GM18517 (cell line): ENCODE data around the gene KCNQ5.

Experiments used
- ATAC-seq: cut with Tn5 transposase; IDR thresholded peaks from one replicate; pipeline ENCODE4 v1.9.1; 2021; ENCODE audit warnings: mild to moderate bottlenecking, moderate library complexity; ENCODE audit not compliant: unreplicated experiment

Gene KCNQ5

GRCh38 chr6:72675396-72675795, 53.5 kb downstream of the KCNQ5 start:
- ATAC-seq: no peak

- ATAC-seq: no peak
Observed at GRCh38 chr6:72676995-72677394, 55.1 kb downstream of the KCNQ5 start.

- ATAC-seq: no peak
Observed at GRCh38 chr6:72677740-72678139, 55.9 kb downstream of the KCNQ5 start.

GRCh38 chr6:72683797-72684196, 61.9 kb downstream of the KCNQ5 start:
- ATAC-seq: peak; percentile 92

GRCh38 chr6:72689107-72689954, 67.5 kb downstream of the KCNQ5 start:
- ATAC-seq: peak; percentile 80

GRCh38 chr6:72691249-72691648, 69.4 kb downstream of the KCNQ5 start:
- no peak for ATAC-seq

- no peak for ATAC-seq
Observed at GRCh38 chr6:72696055-72696454, 74.2 kb downstream of the KCNQ5 start.

GRCh38 chr6:72699159-72699558, 77.3 kb downstream of the KCNQ5 start:
- no peak for ATAC-seq

GRCh38 chr6:72702421-72702820, 80.6 kb downstream of the KCNQ5 start:
- no peak for ATAC-seq

- no peak for ATAC-seq
Observed at GRCh38 chr6:72703093-72703492, 81.2 kb downstream of the KCNQ5 start.

GRCh38 chr6:72704979-72705378, 83.1 kb downstream of the KCNQ5 start:
- ATAC-seq: no peak

- ATAC-seq: no peak
Observed at GRCh38 chr6:72709431-72709830, 87.6 kb downstream of the KCNQ5 start.

- no peak for ATAC-seq
Observed at GRCh38 chr6:72711731-72712130, 89.9 kb downstream of the KCNQ5 start.

- ATAC-seq: no peak
Observed at GRCh38 chr6:72712910-72713309, 91.0 kb downstream of the KCNQ5 start.

GRCh38 chr6:72715119-72715518, 93.3 kb downstream of the KCNQ5 start:
- no peak for ATAC-seq

GRCh38 chr6:72716916-72717315, 95.1 kb downstream of the KCNQ5 start:
- ATAC-seq: no peak

- ATAC-seq: no peak
Observed at GRCh38 chr6:72720464-72720863, 98.6 kb downstream of the KCNQ5 start.

- ATAC-seq: no peak
Observed at GRCh38 chr6:72721346-72721745, 99.5 kb downstream of the KCNQ5 start.

- ATAC-seq: peak; percentile 87
Observed at GRCh38 chr6:72724545-72724944, 102.7 kb downstream of the KCNQ5 start.

GRCh38 chr6:72728706-72729343, 107.0 kb downstream of the KCNQ5 start:
- ATAC-seq: no peak

GRCh38 chr6:72733045-72733444, 111.2 kb downstream of the KCNQ5 start:
- ATAC-seq: peak; percentile 57

GRCh38 chr6:72738091-72738490, 116.2 kb downstream of the KCNQ5 start:
- no peak for ATAC-seq
